Measurements from ENCODE around the gene NMNAT3. TPM values are rescaled to one million over a fixed set of nuclear protein-coding genes. Genes with fewer than 3 reads are reported as not detected.

The NMNAT3 gene
- total and polyA plus RNA-seq, 5 experiments from 2014 or later = 2.9 to 8.8 (median 5.8) TPM

DNA sequence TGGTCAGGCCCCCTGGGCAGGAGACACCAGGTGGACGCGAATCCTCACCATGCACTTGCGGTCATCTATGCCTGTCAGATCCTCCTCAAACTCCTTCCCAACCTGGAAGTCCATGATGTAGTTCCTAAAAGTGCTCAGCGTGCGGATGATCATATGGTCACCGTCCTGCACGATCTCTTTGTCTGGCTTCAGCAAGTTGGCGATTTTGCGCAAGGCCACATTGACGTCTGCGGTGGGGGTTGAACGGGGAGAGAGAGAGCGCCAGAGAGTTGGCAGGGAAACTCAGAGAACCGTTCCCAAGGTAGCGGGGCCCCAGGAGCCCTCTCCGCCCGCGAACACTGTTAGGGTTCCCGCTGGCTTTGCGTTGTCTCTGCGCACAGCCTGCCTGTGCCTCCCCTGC, 139.0 kb downstream of the NMNAT3 start:
- DNase-seq (no peak), ATAC-seq (no peak)
- peaks cover 4 to 16% (median 9%) of the 10 kb centered on the region in 4 donors for H3K4me1 Mint-ChIP-seq
- H3K9me3 Mint-ChIP-seq = no peaks in the 10 kb centered on the region
- POLR2A ChIA-PET = no interaction called here
- H3K27ac Mint-ChIP-seq = no peak overlapping the region
- H3K36me3 Mint-ChIP-seq = peaks cover 0 to 5% (median 0%) of the 10 kb centered on the region in 3 donors
- peak overlapping the region in 2 of 10 donors; percentile 45 to 52 for H3K4me3 Mint-ChIP-seq
- peaks cover 30 to 60% (median 53%) of the 10 kb centered on the region in 5 donors for H3K27me3 Mint-ChIP-seq

DNA sequence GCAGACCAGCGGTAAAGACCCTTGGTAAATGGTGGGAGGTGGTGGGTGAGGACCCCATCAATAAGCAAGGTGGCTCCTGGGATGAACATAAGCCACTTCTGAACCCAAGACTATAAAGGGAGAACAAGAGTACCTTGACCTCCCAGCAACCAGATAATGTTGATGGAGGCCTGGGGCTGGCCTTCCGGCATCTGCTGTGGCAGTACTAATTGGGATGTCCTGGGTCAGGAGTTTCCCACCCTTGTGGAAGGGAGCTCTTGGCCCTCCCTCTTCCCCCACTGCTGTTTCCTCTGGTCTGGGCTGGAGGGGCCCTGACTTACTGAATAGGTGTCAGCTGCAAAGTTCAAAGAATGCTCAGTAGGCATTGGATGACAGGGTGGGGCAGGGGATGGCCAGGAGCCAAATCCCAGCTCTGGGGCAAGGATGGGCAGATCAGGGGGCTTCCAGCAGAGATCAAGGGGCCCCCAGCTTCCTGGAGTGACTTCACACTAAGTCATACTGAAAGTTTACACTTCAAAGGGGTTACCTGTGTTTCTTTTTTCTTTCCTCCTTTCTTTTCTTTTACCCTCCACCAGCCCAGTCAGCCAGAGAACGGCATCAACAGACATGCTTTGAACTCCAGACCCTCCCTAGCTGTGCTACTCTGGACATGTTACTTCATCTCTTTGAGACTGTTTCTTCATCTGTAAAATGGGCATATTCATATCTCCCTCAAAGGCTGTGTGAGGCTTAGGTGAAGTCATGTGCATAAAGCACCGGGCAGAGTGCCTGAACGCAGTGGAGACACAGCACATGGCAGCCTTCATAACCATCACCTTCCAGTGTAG, 139.8 kb downstream of the NMNAT3 start:
- ATAC-seq (no peak), DNase-seq (no peak)
- peak overlapping the region in 2 of 10 donors; percentile 30 to 45 for H3K4me3 Mint-ChIP-seq
- peaks cover 0 to 5% (median 0%) of the 10 kb centered on the region in 3 donors for H3K36me3 Mint-ChIP-seq
- no peak overlapping the region for H3K27ac Mint-ChIP-seq
- POLR2A ChIA-PET = no interaction called here
- H3K9me3 Mint-ChIP-seq = no peaks in the 10 kb centered on the region
- peaks cover 27 to 58% (median 53%) of the 10 kb centered on the region in 5 donors for H3K27me3 Mint-ChIP-seq
- H3K4me1 Mint-ChIP-seq = peaks cover 4 to 16% (median 9%) of the 10 kb centered on the region in 4 donors

DNA sequence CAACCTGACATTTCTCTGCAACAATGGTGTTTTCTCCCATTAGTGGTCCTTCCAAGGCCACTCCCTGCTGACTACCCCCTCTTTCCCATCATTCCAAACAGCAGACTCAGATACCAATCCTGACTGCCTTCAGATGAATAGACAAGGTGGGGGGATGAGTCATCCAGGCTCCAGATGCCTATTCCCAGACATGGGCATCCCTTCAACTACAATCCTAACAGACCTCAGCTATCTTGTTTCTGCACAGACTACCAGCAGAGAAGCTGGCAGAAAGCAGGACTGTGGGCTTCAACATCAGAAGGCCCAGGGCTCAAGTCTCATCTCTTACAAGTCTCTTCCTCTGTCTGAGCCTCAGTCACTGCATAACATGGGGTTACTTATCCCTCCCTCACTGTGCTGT, 140.4 kb downstream of the NMNAT3 start:
- peaks cover 0 to 5% (median 0%) of the 10 kb centered on the region in 3 donors for H3K36me3 Mint-ChIP-seq
- H3K4me1 Mint-ChIP-seq = peaks cover 4 to 16% (median 9%) of the 10 kb centered on the region in 4 donors
- no peaks in the 10 kb centered on the region for H3K9me3 Mint-ChIP-seq
- POLR2A ChIA-PET = no interaction called here
- no peak for ATAC-seq
- H3K27me3 Mint-ChIP-seq = peaks cover 25 to 52% (median 48%) of the 10 kb centered on the region in 5 donors
- H3K27ac Mint-ChIP-seq = no peak overlapping the region
- DNase-seq = no peak
- no peak overlapping the region for H3K4me3 Mint-ChIP-seq

DNA sequence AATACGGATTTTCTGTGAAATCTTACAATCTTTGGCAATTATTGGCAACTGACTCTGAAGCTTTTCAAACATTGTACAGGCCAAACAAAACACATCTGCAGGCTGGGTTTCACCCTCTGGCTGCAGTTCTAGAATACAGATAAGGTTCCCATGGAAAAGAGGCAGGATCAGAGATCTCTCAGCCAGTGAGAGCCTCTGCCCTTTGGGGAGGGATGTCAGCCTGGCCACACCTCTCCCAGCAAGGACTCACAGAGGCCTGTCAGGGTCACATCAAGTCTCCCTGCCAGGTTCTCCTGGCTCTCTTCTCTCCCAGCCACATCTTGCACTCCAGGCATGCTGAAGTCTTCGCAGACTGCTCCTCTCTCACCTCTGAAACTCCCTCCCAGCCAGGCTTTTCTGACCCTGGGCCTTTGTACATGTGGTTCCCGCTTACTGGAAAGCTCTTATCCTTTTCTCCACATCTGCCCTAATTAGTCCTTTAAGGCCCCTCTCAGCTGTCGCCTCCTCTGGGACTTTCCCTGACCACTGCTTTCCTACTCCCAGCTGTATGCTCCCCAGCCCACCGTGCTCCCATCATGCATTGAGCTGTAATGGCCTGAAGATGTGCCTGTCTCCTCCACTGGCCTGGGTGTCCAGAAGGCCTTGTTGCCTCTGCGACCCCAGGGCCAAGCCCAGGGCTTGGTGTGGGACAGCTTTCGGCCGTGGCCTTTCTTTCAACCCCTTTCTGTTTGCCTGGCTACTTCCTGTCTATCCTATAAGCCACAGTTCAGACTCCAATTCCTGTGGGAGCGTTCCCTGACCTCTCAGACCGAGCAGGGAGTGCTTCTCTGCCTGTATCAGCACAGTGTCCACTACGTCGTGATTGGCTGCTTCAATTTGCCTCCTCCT, 142.5 kb downstream of the NMNAT3 start:
- peaks cover 14 to 31% (median 28%) of the 10 kb centered on the region in 5 donors for H3K27me3 Mint-ChIP-seq
- H3K27ac Mint-ChIP-seq = peak overlapping the region in 1 of 10 donors; percentile 52
- peaks cover 0 to 8% (median 4%) of the 10 kb centered on the region in 4 donors for H3K4me1 Mint-ChIP-seq
- H3K4me3 Mint-ChIP-seq = no peak overlapping the region
- no peaks in the 10 kb centered on the region for H3K9me3 Mint-ChIP-seq
- ATAC-seq (no peak), DNase-seq (no peak)
- no peaks in the 10 kb centered on the region for H3K36me3 Mint-ChIP-seq
- POLR2A ChIA-PET = no interaction called here

DNA sequence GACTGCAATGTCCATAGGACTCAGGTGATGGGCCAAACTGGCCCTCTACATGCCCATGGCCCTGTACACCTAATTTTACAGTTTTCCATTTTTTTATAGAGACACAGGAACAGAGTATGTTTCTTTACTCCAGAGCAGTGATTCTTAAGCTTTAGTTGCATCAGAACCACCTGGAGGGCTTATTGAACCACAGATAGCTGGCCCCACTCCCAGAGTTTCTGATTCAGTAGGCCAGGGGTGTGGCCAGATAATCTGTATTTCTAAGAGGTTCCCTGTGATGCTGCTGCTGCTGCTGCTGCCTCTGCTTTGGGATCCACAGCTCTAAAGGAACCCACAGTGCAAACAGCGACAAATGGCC, 143.3 kb downstream of the NMNAT3 start:
- H3K36me3 Mint-ChIP-seq = no peaks in the 10 kb centered on the region
- no peak for DNase-seq
- ATAC-seq = no peak
- peaks cover 14 to 30% (median 28%) of the 10 kb centered on the region in 5 donors for H3K27me3 Mint-ChIP-seq
- peaks cover 0 to 4% (median 1%) of the 10 kb centered on the region in 4 donors for H3K4me1 Mint-ChIP-seq
- H3K4me3 Mint-ChIP-seq = no peak overlapping the region
- no peaks in the 10 kb centered on the region for H3K9me3 Mint-ChIP-seq
- POLR2A ChIA-PET = no interaction called here
- H3K27ac Mint-ChIP-seq = no peak overlapping the region

DNA sequence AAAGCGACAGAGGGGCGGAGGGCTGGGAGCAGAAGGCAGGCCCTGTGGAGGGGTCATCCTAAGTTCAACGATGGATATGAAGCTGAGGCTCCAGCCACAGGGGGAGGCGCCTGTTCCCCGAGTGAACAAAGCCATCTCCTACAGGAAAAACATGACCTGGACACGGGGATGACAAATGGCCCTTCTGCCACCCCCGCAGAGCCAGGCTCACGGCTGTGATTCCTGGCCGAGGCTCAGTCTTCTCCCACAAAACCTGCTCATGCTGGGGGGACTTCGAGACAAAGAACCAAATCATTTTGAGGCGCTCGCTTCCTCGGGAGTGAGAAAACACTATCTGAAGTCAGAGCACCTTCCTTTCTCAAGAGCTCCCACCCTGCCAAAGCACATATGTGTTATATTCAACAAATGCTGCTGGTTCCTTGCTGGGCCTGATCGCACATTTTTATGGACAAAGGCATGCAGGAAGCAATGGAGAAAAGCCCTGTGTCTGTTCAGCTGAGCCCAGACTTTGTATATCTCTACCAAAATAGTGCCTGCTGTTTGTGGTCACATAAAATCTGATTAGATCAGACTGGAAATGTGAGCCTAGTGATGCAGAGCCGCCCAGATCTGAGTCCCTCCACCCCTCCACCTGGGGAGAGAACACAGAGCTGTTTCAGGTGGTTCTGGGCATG, 143.9 kb downstream of the NMNAT3 start:
- POLR2A ChIA-PET = no interaction called here
- Mint-ChIP-seq H3K4me3 (no peak overlapping the region), H3K9me3 (no peaks in the 10 kb centered on the region), H3K4me1 (peaks cover 0 to 3% (median under 1%) of the 10 kb centered on the region in 4 donors), H3K27me3 (peaks cover 13 to 29% (median 26%) of the 10 kb centered on the region in 5 donors), H3K27ac (no peak overlapping the region), H3K36me3 (no peaks in the 10 kb centered on the region)
- ATAC-seq (no peak), DNase-seq (no peak)

DNA sequence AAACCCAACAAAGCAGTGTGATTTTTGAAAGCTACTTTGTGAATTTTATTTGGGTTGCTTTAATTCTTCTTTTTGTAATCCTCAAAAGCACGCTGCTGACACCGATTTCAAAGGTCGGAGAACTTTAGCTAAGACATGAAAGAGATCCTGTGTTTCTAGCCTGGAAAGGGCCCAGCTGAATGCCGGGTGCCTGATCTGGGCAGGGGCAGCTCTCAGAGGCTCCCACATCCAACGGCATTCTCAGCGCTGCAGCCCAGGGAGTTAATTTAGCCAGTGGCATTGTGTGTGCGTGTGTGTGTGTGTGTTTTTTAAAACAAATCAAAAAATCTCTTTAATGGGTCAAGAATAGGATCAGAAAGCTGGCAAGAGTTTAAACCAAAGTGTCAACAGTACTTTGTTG, 144.8 kb downstream of the NMNAT3 start:
- H3K9me3 Mint-ChIP-seq = no peaks in the 10 kb centered on the region

DNA sequence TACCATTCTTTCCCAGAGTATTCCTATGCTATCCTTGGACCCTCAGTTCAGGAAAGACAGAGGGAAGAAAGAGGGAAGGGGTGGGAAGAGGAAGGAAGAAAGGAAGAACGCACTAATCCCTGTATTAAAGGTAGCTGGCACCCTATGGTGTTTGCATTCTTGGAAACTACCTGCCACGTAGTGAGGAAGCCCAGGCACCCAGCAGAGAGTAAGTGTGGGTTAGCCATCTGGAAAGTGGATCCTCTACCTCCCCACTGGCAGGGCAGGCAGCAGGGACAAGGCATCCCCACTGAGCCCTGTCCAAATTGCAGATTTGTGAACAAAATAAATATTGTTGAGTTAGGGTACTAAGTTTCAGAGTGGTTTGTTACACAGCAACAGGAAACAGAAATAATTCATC, 147.1 kb downstream of the NMNAT3 start:
- H3K9me3 Mint-ChIP-seq = no peaks in the 10 kb centered on the region
- ATAC-seq (no peak), DNase-seq (no peak)
- no peaks in the 10 kb centered on the region for H3K36me3 Mint-ChIP-seq
- no peaks in the 10 kb centered on the region for H3K4me1 Mint-ChIP-seq
- H3K27me3 Mint-ChIP-seq = peaks cover 0 to 5% (median 0%) of the 10 kb centered on the region in 5 donors
- POLR2A ChIA-PET = no interaction called here
- H3K4me3 Mint-ChIP-seq = no peak overlapping the region
- H3K27ac Mint-ChIP-seq = no peak overlapping the region

More for the DNA sequence above, 144.8 kb downstream of the NMNAT3 start:
- Mint-ChIP-seq H3K27me3 (peaks cover 5 to 21% (median 16%) of the 10 kb centered on the region in 5 donors), H3K36me3 (no peaks in the 10 kb centered on the region), H3K27ac (no peak overlapping the region), H3K4me3 (no peak overlapping the region), H3K4me1 (no peaks in the 10 kb centered on the region)
- no peak for DNase-seq
- POLR2A ChIA-PET = no interaction called here
- no peak for ATAC-seq

DNA sequence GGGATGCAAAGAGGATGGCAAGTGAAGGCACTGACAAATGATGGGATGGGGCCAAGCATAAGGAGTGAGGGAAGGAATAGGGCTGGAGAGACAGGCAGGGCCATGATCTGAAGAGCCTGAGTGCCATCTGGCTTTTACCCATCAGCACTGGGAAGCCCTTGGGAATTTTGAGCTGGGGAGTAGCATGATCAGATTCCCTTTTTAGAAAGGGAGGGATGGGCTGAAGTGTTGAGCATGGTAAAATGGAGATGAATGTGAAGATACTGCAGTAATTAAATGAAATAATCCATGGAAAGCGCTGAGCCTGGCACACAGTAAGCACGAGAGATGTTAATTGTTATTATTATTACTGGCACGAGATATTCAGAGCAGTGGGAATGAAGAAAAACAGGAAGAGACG, 148.1 kb downstream of the NMNAT3 start:
- Mint-ChIP-seq H3K27me3 (no peaks in the 10 kb centered on the region), H3K4me3 (no peak overlapping the region), H3K27ac (no peak overlapping the region), H3K9me3 (no peaks in the 10 kb centered on the region), H3K36me3 (no peaks in the 10 kb centered on the region), H3K4me1 (no peaks in the 10 kb centered on the region)
- ATAC-seq (no peak), DNase-seq (no peak)
- POLR2A ChIA-PET = no interaction called here

DNA sequence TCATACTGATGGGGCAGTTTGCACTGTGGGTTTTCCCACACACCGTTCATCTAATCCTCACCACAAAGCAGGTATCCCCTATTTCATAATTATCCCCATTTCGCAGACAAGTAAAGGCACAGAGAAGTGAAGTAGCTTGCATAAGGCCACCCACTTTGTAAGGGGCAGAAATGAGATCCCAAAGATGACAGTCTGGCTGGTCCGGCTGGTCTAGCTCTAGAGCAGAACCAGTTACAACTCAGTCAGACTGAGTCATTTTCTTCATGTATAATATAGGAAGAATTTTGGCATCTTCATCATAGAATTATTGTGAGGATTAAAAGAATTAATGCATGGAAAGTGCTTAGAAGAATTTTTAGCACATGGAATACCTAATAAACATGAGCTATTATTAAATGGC, 148.8 kb downstream of the NMNAT3 start:
- Mint-ChIP-seq H3K27ac (no peak overlapping the region), H3K27me3 (no peaks in the 10 kb centered on the region), H3K4me1 (no peaks in the 10 kb centered on the region), H3K36me3 (no peaks in the 10 kb centered on the region), H3K9me3 (no peaks in the 10 kb centered on the region), H3K4me3 (no peak overlapping the region)
- ATAC-seq (no peak), DNase-seq (no peak)
- POLR2A ChIA-PET = no interaction called here

DNA sequence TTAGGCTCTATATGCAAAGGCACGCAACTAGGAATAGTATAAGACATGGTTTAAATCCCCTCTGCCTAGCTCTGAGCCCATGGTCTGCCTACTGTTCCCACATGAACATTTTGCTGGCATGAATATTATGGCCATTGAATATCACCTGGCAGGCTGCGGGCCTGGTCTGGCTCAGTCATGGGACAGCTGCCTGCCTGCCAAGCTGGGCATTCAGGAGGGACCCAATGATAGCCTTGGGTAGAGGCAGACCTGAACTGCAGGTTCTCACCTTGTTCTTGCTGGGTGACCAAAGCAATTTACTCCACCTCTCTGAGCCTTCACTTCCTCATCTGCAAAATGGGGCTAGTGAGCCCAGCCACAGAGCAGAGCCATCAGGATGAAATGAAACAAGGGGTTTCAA, 149.5 kb downstream of the NMNAT3 start:
- no peaks in the 10 kb centered on the region for H3K4me1 Mint-ChIP-seq
- H3K4me3 Mint-ChIP-seq = no peak overlapping the region
- POLR2A ChIA-PET = no interaction called here
- H3K27ac Mint-ChIP-seq = no peak overlapping the region
- no peaks in the 10 kb centered on the region for H3K36me3 Mint-ChIP-seq
- ATAC-seq (no peak), DNase-seq (no peak)
- no peaks in the 10 kb centered on the region for H3K9me3 Mint-ChIP-seq
- H3K27me3 Mint-ChIP-seq = no peaks in the 10 kb centered on the region

DNA sequence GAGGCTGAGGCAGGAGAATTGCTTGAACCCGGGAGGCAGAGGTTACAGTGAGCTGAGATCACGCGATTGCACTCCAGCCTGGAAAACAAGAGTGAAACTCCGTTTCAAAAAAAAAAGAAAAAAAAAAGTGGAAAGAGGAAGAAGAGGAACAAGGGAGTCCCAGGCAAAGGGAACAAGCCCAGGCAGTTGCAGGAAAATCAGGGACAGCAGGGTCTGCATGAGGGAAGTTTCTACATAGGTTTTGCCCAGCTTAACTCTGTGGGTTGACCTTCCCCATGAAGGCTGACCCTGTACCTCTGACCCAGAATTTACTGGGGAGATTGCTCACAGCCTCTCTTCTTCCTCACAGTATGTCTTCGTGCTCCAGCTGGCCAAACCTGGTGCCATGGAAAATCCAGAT, 150.5 kb downstream of the NMNAT3 start:
- Mint-ChIP-seq H3K27me3 (no peaks in the 10 kb centered on the region), H3K9me3 (no peaks in the 10 kb centered on the region), H3K27ac (peak overlapping the region in 1 of 10 donors; percentile 11), H3K4me3 (no peak overlapping the region), H3K36me3 (no peaks in the 10 kb centered on the region), H3K4me1 (no peaks in the 10 kb centered on the region)
- DNase-seq (no peak), ATAC-seq (no peak)
- POLR2A ChIA-PET = no interaction called here

DNA sequence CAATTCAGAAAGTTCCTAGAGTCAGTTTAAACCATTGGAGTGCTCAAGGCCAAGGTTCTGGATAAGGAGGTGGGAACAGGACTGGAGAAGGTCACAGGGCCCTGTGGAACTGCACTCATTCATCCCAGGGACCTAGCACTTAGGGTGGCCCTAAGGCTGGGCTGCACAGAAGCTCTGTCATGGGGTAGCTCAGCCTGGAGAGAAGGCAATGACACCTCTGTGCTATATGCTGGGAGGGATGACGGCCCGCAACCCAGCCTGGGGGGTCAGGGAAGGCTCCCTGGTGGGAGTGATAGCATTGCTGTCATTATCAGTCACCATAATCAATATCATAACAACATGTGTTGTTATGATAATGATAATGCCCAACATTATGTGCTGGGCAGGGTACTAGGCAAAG, 151.6 kb downstream of the NMNAT3 start:
- ATAC-seq (no peak), DNase-seq (no peak)
- Mint-ChIP-seq H3K4me1 (no peaks in the 10 kb centered on the region), H3K27ac (no peak overlapping the region), H3K36me3 (no peaks in the 10 kb centered on the region), H3K27me3 (no peaks in the 10 kb centered on the region), H3K9me3 (no peaks in the 10 kb centered on the region), H3K4me3 (no peak overlapping the region)
- POLR2A ChIA-PET = no interaction called here

Measured in naive thymus-derived CD8-positive, alpha-beta T cell (primary cell).